Gastroesophageal sphincter (tissue), 4 donors: ENCODE data around the gene ZSCAN9. TPM values are rescaled to one million over a fixed set of nuclear protein-coding genes. Genes with fewer than 3 reads are reported as not detected.

Source experiments
- ATAC-seq: fragments of 150-250 bp; one replicate; pipeline ENCODE4 v1.9.1; 2016; ENCODE audit warnings: mild to moderate bottlenecking, moderate library complexity
- H3K27ac ChIP-seq, 4 donors: fragments of 200-600 bp; sonication (generic) in 3 of 4; 1 replicate in 3 of 4; 2 replicates in 1 of 4; pipeline ENCODE4 v1.5.1; 2016 to 2019
- H3K27me3 ChIP-seq: fragments of 200-600 bp; sonication (generic); one replicate; pipeline ENCODE4 v1.5.1; 2019
- H3K36me3 ChIP-seq, 2 donors: fragments of 200-600 bp; sonication (generic); one replicate each; pipeline ENCODE4 v1.5.1; 2019; ENCODE audit warnings: control low read depth in 1 of 2
- H3K4me1 ChIP-seq, 3 donors: fragments of 200-600 bp; sonication (generic); 1 replicate in 2 of 3; 2 replicates in 1 of 3; pipeline ENCODE4 v1.5.1; 2016 to 2019; ENCODE audit warnings: control low read depth in 2 of 3
- H3K4me3 ChIP-seq, 2 donors: fragments of 200-600 bp; sonication (generic); one replicate each; pipeline ENCODE4 v1.5.1; 2019; ENCODE audit warnings: mild to moderate bottlenecking in 1 of 2, moderate library complexity in 1 of 2
- H3K9me3 ChIP-seq, 3 donors: fragments of 200-600 bp; sonication (generic); one replicate each; pipeline ENCODE4 v1.5.1; 2017 to 2019; ENCODE audit warnings: control low read depth in 2 of 3
- EP300 ChIP-seq: sonication (generic); formaldehyde crosslinking; IDR thresholded peaks from one replicate; pipeline ENCODE4 v1.6.1; 2017; ENCODE audit warnings: antibody characterized with exemption, mild to moderate bottlenecking
- POLR2A ChIP-seq, 2 donors: fragments of 450-650 bp; IDR thresholded peaks; one replicate each; pipeline ENCODE4 v1.6.1; 2017; ENCODE audit warnings: antibody characterized with exemption in 2 of 2, mild to moderate bottlenecking in 2 of 2, moderate library complexity in 1 of 2
- POLR2AphosphoS5 ChIP-seq: sonication (generic); formaldehyde crosslinking; IDR thresholded peaks from one replicate; pipeline ENCODE4 v1.6.1; 2017; ENCODE audit warnings: antibody characterized with exemption
- WGBS, 2 donors: methylation state at CpG; one replicate each; pipeline ENCODE4 v1.1.5; 2018; ENCODE audit warnings: low coverage in 1 of 2; 5-methylcytosine and 5-hydroxymethylcytosine counted together
- total RNA-seq, 4 donors: library from RNA; depleted of rRNA; stranded (reverse); fragments of >200 nt; gene quantifications; one replicate each; pipeline ENCODE4 v1.1.0, GENCODE V29; 2016
- TF ChIP-seq, protein P1 (sequence below), 4 experiments: fragments of 200-600 bp in 2 of 4; fragments of 450-650 bp in 2 of 4; sonication (generic) in 1 of 4; IDR thresholded peaks; one replicate each; pipeline ENCODE4 v1.5.1; 2017 to 2019; ENCODE audit warnings: antibody characterized with exemption in 4 of 4, mild to moderate bottlenecking in 2 of 4, moderate library complexity in 2 of 4

Gene ZSCAN9
- total RNA-seq, 4 donors from 2014 or later = 11.4 to 17.1 (median 12.9) TPM

DNA sequence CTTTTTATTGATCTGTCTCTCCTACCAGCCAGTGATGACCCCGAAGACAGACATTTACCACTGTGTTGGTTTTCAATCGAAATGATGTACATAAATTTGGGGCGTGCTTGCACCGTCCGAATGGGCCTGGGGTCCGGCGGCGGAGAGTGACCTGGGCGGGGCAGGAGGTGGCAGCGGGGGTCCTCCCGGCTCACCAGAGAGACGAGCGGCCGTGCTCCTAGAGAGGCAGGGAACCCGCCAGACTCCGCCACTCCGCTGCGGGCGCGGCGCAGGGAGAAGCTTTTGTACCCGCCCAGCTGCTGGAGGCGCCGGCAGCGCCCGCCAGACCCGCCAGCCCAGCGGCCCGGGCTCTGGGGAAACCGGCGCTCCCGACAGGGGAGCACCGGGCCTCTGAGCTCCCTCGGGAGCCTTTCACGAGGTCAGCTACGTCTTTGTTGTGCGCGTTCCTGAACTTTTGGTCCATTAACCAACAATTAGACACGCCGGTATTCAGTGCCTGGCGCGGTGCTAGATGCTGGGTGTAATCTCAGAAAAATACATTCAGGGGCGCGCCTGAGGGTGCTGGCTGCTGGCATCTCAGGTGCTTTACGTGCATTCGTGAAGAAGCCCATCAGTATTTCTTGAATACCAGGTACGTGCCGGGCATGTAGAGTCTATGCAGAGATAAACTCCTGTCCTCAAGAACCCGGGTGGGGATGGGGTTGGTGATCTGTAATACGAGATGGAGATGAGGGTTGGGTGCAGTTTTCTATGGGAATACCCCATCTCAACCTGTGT is 56.4 kb downstream of the ZSCAN9 start, which contains the start of gene PGBD1:
Gene PGBD1, plus strand, starts transcription at position 285 of the 777 bp plus-strand sequence. CDS start 2,242 bp downstream, outside the sequence.
- WGBS, 2 donors = 0 to 5% methylated on average over 2 to 3 of the region's 50 CpGs
- peak; percentile 90 for ATAC-seq
- Histone ChIP-seq H3K27ac (peak within 1 kb of the TSS in 3 of 4 donors; percentile 75 to 78 (median 77)), H3K4me3 (peak within 1 kb of the TSS; percentile 71 to 85), H3K27me3 (no peaks in the 10 kb centered on the region), H3K36me3 (peaks cover 0 to 44% of the 10 kb centered on the region in 2 donors), H3K9me3 (no peaks in the 10 kb centered on the region), H3K4me1 (peaks cover 0 to 21% (median 2%) of the 10 kb centered on the region in 3 donors)
- TF ChIP-seq EP300 = no peak
- TF ChIP-seq POLR2A (IDR thresholded peaks at IDR 0.05) = peak; percentile 32 to 39
- TF ChIP-seq, protein P1, sequence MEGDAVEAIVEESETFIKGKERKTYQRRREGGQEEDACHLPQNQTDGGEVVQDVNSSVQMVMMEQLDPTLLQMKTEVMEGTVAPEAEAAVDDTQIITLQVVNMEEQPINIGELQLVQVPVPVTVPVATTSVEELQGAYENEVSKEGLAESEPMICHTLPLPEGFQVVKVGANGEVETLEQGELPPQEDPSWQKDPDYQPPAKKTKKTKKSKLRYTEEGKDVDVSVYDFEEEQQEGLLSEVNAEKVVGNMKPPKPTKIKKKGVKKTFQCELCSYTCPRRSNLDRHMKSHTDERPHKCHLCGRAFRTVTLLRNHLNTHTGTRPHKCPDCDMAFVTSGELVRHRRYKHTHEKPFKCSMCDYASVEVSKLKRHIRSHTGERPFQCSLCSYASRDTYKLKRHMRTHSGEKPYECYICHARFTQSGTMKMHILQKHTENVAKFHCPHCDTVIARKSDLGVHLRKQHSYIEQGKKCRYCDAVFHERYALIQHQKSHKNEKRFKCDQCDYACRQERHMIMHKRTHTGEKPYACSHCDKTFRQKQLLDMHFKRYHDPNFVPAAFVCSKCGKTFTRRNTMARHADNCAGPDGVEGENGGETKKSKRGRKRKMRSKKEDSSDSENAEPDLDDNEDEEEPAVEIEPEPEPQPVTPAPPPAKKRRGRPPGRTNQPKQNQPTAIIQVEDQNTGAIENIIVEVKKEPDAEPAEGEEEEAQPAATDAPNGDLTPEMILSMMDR (IDR thresholded peaks at IDR 0.05) = peak in 1 of 4 experiments; percentile 20
- TF ChIP-seq POLR2AphosphoS5 = peak; percentile 59

DNA sequence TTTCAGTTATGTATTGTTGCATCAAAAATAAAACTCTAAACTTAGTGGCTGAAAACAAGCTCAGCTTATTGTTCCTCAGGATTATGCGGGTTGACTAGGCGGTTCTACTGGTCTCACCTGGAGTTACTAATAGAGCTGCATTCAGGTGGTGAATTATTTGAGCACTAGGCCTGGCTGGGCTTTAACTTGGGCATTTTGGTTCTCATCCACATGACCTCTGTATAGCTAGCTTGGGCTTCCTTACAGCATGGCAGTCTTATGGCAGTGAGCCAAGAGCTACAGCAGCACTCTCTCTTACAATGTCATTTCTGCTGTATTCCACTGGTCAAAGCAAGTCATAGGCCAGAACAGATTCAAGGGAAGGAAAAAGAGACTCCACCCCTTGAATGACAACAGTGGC is 57.9 kb downstream of the ZSCAN9 start:
- Histone ChIP-seq H3K4me1 (peaks cover 0 to 21% (median 2%) of the 10 kb centered on the region in 3 donors), H3K27me3 (no peaks in the 10 kb centered on the region), H3K36me3 (peaks cover 0 to 47% of the 10 kb centered on the region in 2 donors), H3K4me3 (no peak overlapping the region), H3K27ac (no peak overlapping the region), H3K9me3 (no peaks in the 10 kb centered on the region)
- ATAC-seq = no peak
- WGBS, 2 donors = 100% methylated on average over 2 of the region's 2 CpGs
- TF ChIP-seq, protein P1 (IDR thresholded peaks at IDR 0.05) = no peak
- TF ChIP-seq POLR2AphosphoS5 (no peak), EP300 (no peak)

Other genes starting within 250 kb of the ZSCAN9 start
- 1 to 10 TPM in 1 of 4 donors, under 1 TPM in 3; 0.77 to 1.6 (median 0.80) TPM for gene ZNF165, start 144.7 kb upstream of the ZSCAN9 start, total RNA-seq
- gene ZSCAN16, start 100.7 kb upstream of the ZSCAN9 start, total RNA-seq = 1 to 10 TPM; 4.4 to 7.1 (median 5.0) TPM
- gene ZKSCAN8, start 83.4 kb upstream of the ZSCAN9 start, total RNA-seq = 10 to 100 TPM; 22.0 to 32.7 (median 29.6) TPM
- gene ZKSCAN4, start 27.0 kb downstream of the ZSCAN9 start, total RNA-seq = 1 to 10 TPM; 3.2 to 6.4 (median 5.0) TPM
- 1 to 10 TPM; 3.1 to 6.6 (median 4.4) TPM for gene NKAPL, start 34.0 kb downstream of the ZSCAN9 start, total RNA-seq
- 10 to 100 TPM; 17.9 to 27.1 (median 24.5) TPM for gene ZSCAN26, start 41.9 kb downstream of the ZSCAN9 start, total RNA-seq
- gene PGBD1, start 56.3 kb downstream of the ZSCAN9 start, total RNA-seq = 1 to 10 TPM; 6.5 to 7.7 (median 7.2) TPM
- 10 to 100 TPM; 14.9 to 32.0 (median 24.8) TPM for gene ZSCAN31, start 110.9 kb downstream of the ZSCAN9 start, total RNA-seq
- gene ZKSCAN3, start 124.7 kb downstream of the ZSCAN9 start, total RNA-seq = 1 to 10 TPM; 4.4 to 9.8 (median 6.9) TPM
- 1 to 10 TPM; 5.6 to 8.6 (median 6.0) TPM for gene ZSCAN12, start 174.5 kb downstream of the ZSCAN9 start, total RNA-seq
- 1 to 10 TPM; 2.6 to 8.1 (median 2.8) TPM for gene ZSCAN23, start 218.2 kb downstream of the ZSCAN9 start, total RNA-seq